A673 (cell line): ENCODE data around the gene ZC3H7B.
"Not testable (repeated sequence)": the region's sequence is repeated elsewhere in the genome, so short reads cannot be mapped to it uniquely, and the experiment has no call there.

ENCODE experiments used
- CTCF ChIP-seq: fragments of 300-800, 200-600 bp; sonication (generic); conservative IDR thresholded peaks from 2 replicates; pipeline ENCODE4 v1.5.1; 2017; ENCODE audit warnings: low read depth, mild to moderate bottlenecking, antibody characterized with exemption, low read length, moderate library complexity, mixed read lengths
- EZH2 ChIP-seq: fragments of 200-600 bp; sonication (generic); IDR thresholded peaks from 2 replicates; pipeline ENCODE4 v1.6.1; 2017; ENCODE audit warnings: borderline replicate concordance, low read depth, mild to moderate bottlenecking, mixed read lengths, antibody characterized with exemption, low read length; ENCODE audit not compliant: poor library complexity, severe bottlenecking

DNA sequence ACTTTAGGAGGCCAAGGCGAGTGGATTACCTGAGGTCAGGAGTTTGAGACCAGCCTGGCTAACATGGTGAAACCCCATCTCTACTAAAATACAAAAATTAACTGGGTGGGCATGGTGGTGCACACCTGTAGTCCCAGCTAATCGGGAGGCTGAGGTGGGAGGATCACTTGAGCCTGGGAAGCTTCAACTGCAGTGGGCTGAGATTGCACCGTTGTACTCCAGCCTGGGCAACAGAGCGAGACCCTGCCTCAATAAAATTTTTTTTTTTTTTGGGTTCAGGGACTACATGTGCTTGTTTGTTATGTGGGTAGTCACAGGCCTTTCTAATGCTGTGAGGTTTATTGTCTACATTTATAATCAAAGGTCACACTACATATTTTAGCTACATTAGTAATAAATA is 41.6 kb upstream of the ZC3H7B start:
- TF ChIP-seq CTCF, EZH2: not testable (repeated sequence)
